NCI-H345 treated with DMSO at 0.1 percent for 48 hours (cell line): ENCODE data around the gene TRPC4.
A peak's percentile ranks its signal among the peaks of the same experiment; 100 is the strongest.

Experiments
- DNase-seq: peaks from one replicate; lab custom pipeline; 2025; ENCODE audit not compliant: unreplicated experiment; lab: John Stamatoyannopoulos, UW

TRPC4 gene

DNA sequence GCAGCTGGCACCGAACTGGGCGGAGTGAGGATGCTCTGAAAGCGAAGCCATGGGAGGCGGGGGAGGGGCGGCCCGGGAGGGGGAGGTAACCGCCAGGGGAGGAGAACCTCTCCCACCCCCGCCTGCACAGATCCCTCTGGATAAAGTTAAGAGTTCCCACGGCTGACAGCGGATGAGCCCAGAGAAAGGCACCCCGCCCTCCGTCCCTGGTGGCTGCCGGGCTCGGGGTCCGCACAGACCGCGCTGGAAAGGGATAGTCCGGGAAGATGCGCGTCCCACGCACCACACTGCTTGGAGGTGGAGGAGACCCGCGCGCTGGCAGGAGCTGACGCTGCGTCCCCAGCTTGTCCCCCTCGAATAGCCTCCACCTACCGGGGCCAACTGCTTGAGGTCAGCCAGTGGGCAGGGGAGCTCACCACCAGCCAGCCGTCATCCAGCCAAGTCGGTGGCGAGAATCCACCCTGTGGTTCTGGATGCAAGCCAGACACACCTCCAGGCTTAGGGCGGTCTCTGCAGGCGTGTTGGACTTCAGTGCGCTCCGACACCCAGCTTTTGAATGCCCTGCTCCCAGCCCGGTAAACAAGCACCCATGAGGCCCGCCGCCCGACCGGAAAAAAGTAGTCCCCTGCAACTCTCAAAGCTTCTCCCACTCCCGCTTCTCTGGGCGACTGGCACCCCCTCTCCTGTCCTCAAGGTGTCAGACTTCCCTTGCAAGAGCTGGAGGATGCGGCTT lies at the start of gene TRPC4:
Gene TRPC4, minus strand, starts transcription at position 17 of the 733 bp plus-strand sequence. CDS start 86,439 bp downstream, outside the sequence.
- DNase-seq = peak; percentile 49

DNA sequence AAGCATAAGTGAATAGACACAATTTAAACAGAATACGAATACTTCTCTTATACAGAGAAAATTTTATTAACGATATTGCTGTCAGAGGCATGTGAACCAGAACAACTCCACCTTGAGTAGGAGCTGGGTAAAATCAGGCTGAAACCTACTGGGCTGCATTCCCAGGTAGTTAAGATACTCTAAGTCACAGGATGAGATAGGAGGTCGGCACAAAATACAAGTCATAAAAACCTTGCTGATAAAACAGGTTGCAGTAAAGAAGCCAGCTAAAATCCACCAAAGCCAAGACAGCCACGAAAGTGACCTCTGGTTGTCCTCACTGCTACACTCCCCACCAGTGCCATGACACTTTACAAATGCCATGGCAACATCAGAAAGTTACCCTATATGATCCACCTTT lies 49.2 kb upstream of the TRPC4 start:
- DNase-seq = no peak

DNA sequence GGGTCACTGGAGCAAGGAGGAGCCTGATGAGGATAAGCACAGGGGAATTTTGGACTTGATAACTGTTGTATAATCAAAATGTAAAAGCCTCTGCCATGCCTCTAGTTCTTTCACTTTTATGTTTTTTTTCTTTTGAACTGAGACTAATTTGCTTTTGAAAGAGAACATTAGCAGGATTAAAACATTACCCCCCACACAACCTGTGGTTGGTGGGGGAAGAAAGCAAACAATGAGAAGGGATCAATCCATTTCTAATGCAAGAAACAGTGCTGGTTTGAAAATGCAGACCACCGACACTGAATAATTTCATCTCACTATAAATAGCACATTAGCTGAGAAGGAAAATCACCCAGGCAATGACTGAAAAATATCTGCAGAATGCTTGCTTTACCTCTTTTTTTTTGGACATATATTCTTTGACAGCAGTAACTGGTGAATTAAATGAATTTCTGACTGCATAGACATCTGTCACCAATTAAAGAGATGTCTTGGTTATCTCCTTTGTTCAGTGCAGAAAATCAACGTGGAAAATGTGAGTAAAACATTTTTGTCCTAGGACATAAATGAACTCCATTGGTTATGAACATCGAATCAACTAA lies 48.6 kb upstream of the TRPC4 start:
- DNase-seq = no peak

- no peak for DNase-seq
These were observed 45.3 kb upstream of the TRPC4 start for GRCh38 chr13:37914781-37915391.

- no peak for DNase-seq
These were observed 41.2 kb upstream of the TRPC4 start for GRCh38 chr13:37910790-37911189.

DNA sequence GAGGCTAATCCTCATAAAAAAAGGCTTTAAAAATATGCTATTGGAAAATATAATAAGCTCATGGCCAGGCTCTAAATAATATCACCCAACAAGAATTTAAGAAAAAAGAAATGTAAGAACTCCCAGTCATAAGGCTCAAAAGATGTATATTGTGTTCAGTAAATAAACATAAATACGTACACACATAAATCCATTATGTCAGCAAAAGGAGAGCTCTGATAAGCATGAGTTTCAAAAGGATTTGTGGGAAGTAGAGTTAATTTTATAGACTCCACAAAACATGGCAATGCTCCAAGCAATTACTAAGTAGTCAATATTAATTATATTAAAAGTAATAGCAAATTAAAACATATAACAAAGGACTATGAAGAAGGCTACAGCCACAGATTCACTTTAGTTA lies 37.3 kb upstream of the TRPC4 start:
- DNase-seq = no peak

DNA sequence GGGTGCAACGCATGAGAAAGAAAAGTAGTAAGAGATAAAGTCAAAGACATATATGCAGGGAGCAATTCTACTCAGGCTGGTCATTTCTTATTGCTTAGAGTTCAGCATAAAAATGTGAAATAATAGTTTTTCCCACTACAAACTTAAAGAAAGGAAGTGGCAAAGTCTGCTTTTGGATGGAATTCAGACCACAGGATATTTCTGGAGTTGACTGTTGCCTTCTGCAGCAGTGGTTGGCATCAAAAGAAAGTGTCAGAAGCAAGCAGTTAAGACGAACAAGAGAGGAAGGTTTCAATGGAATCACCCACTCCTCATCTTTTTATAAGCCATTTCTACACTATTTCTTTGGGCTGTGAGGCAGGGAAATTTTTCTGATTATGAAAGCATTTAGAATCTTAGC lies 36.2 kb upstream of the TRPC4 start:
- DNase-seq = no peak

GRCh38 chr13:37899753-37900152 lies 30.2 kb upstream of the TRPC4 start:
- DNase-seq = no peak

DNA sequence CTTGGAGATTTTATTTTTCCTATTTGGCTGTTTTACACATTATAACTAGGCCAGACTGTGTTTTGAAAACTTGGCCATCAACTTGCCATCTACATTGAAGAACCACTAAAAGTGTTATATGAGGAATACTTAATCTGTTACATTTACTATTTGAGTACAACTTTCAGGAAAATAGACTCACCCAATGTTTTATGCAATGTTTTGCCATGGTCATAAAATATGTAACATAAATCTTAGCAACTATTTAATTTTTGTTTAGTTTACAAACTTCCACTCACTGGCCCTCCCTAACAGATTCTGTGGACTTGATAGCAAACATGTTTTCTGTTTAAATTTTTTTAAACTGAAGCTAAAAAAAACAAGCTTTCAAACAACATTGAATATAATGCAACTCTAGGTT lies 23.7 kb upstream of the TRPC4 start:
- no peak for DNase-seq

- DNase-seq = no peak
These were observed 20.2 kb upstream of the TRPC4 start for GRCh38 chr13:37889820-37890219.

DNA sequence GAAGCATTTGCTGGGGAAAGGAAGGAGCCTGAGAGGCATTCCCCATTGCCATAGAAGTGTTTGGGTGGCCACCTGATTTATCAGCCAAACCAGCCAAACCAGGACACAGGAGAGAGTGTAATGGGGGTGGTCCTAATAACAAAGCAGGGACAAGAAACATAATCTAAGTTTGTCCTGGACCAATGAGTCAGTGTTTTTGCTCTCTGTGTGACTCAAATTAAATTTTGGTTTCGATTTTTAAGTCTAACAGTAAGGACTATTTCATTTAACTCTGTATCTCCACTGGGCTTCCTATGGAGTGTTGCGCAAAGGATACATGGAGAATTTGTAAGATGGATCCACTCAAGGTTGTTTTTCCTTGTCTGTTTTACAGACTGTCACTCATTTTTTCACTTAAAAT lies 19.5 kb upstream of the TRPC4 start:
- no peak for DNase-seq

DNA sequence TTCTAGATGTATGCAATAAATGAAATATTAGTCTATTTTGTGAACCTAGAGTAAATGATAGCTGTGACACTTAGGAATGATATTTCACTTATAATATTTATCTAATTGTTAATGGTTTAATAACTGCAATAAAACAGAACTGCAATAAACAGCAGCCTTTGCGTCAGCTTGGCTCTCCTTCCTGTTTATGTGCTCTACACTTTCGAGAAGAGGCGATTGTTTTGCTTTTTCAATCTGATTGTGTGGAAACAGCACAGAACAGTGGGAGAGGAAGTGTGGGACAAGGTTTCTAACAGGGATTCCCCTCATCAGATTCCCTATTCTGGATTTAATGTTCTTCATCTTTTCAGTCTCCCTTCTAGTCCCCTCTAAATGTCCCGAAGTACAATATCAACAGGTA lies 17.3 kb upstream of the TRPC4 start:
- DNase-seq = no peak

GRCh38 chr13:37884674-37885073 lies 15.1 kb upstream of the TRPC4 start:
- DNase-seq = no peak

GRCh38 chr13:37884026-37884425 lies 14.5 kb upstream of the TRPC4 start:
- no peak for DNase-seq

GRCh38 chr13:37878921-37879320 lies 9.3 kb upstream of the TRPC4 start:
- no peak for DNase-seq

DNA sequence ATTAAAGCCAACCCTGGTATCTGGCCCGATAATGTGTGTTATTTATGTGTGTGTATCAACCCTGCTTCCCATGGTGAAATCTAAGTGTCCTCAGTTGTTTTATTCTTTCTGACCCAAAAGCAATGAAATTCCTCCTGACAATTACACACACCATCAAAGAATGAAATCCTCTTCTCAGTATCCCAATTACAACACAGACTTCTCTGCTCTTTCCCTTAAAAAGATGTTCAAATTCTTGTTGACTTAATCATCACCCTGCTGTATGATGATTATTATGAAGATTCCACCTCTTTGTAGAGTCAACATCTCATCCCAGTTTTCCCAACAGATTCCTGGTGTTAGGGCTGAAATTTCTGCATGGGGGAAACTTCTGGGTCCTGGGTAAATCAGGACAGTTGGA lies 8.9 kb upstream of the TRPC4 start:
- no peak for DNase-seq

DNA sequence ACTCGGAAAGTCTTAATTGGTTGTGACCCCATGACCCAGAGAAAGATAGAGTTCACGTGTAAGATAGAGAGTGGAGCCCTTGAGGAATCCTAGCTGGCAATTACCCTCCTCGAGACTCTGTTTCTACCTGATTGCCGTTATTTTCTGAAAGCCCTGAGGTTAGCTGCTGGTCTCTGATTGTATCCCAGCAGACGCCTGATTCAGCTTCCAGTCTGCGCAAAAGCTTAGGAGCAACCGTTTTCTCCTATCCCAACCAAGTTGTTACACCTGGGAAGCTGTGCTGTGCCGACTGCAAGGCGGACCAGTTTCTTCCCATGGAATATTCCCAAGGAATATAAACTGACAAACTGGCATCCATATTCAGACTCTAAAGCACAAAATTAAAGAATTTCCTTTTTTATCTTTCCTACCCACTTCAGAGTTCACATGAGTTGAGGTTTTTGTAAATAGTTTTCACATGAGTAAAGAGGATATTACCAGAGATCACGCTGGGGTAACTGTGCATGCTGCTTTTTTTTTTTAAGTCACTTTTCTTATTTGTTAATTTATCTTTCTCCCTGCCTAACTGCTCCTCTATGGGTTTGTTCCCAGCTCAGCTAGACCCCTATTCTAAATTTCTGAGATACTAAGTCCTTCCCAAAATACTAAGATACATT lies 1.5 kb upstream of the TRPC4 start:
- DNase-seq = no peak

DNA sequence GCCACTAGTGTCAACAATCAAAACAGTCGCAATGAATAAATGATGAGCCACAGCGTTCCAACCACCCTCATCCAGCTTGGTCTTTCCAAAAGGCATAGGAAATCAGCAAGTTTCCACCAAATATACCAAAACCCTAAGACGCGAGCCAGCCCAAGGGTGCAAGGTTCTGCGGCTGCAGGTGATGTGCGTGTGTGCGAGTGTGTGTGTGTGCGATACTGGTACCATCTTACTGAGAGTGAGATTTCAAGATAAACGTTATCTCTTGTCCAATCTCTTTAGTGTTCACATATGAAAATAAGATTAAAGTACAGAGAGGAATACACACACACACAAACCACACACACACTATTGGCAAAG lies 895 bp upstream of the TRPC4 start:
- no peak for DNase-seq

DNA sequence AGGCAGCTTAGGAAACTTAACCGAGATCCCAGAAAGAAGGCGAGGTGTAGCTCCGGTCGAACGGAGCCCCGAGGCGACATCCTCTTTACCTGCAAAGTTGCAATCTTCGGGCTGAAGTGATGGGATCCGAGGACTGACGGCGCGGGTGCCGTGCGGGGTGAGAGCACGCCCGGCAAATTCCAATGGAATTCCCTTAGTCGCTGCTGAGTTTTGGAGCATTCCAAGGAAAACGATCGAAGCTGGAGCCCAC lies 141 bp downstream of the TRPC4 start:
- DNase-seq = no peak

- no peak for DNase-seq
These were observed 674 bp downstream of the TRPC4 start for GRCh38 chr13:37868691-37869505.

- no peak for DNase-seq
These were observed 5.9 kb downstream of the TRPC4 start for GRCh38 chr13:37863708-37864107.

- no peak for DNase-seq
These were observed 34.2 kb downstream of the TRPC4 start for GRCh38 chr13:37835392-37835791.
